HCEC 1CT (cell line): ENCODE results near the gene WDR76.
"Not testable (repeated sequence)": the region's sequence is repeated elsewhere in the genome, so short reads cannot be mapped to it uniquely, and the experiment has no call there.

Source experiments
- DNase-seq: peaks from one replicate; pipeline ENCODE4 v3.0.0-alpha.2; 2017

Gene WDR76

DNA sequence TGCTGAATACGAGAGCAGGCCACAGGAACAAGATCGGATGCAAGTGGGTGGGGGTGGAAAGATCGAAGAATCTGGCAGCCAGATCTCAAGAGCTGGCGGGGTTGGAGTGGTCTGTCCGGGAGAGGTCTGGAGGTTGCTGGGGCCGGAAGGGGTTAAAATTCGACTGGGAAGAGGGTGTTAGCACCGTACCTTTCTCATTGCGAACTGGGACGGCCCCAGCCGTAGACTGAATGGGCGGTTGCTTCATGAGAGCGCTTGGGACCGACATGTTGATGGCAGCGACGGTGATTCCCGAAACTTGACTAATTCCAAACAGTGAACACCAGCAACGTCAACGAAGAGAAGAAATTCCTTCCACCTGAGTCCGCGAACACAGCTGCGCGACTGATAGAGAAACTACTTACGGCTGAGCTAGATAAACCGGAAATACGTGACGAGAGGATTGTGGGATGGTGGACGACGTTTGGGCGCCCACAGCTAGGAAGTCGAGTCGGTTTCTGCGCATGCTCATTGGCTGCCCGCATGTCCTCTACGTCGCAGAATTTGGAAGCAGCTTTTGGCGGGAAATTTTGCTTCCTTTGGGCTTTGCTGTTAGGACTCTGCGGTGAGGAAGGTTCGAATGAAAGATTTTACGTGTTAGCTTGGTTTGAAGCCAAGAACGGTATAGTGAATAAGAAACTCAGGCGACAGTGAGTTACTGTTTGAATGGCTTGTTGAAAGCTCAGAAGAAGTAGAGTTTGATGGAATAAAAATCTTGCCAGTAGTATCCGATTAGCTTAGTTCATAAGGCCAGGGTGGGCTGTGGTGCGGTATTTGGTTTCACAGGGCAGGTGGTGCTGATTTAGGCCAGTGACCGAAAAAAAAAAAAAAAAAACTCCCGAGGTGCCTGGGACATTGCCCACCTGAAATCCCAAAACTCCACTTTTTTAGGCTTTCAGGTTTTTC is 2.2 kb upstream of the WDR76 start, which contains the start of gene MFAP1:
TSS of gene MFAP1 (minus strand) at position 389 of the 945 bp plus-strand sequence. CDS start at position 268, 121 bp downstream.
- DNase-seq = peak; percentile 98

- DNase-seq = not testable (repeated sequence)
These were observed 1.5 kb upstream of the WDR76 start for GRCh38 chr15:43825305-43825704.

DNA sequence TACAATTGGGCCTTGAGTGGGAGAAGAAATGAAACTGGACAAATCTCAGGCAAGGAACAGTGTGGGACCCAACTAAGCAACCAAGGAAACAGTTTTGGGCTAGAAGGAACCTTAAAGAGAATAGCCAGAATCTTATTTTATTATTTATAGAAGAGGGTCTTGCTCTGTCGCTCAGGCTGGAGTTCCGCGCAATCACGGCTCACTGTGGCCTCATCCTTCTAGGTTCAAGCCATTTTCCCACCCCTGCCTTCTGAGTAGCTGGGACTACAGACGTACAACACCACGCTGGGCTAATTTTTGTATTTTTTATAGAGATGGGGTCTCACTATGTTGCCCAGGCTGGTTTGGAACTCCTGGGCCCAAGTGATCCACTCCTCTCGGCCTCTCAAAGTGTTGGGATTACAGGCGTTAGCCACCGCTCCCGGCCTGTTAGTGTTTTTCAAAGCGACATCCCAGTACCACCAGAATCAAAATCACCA is 734 bp upstream of the WDR76 start:
- no peak for DNase-seq

DNA sequence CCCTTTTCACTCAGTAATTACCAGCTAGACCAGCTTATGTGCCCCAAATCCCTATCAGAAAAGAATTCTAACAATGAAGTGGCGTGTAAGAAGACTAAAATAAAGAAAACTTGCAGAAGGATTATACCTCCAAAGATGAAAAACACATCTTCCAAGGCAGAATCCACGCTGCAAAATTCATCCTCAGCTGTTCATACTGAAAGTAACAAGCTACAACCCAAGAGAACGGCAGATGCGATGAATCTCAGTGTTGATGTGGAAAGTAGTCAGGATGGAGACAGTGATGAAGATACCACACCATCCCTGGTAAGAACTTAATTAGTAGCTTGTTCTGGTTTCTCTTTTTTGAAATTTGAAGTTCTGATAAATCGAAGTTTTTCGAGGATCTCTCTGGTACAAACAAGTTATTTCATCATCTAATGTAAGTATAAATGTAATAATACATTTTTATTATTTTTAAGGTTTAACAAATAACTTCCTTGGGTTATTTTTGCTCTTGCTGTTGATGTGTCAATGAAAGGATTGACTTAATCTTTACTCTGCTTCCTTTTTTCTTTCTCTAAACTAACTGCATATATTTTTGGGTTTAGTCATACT is 1.4 kb downstream of the WDR76 start:
- no peak for DNase-seq

- DNase-seq = not testable (repeated sequence)
These were observed 3.2 kb downstream of the WDR76 start for GRCh38 chr15:43829951-43830540.

GRCh38 chr15:43830691-43831275 is 4.0 kb downstream of the WDR76 start:
- DNase-seq = not testable (repeated sequence)

DNA sequence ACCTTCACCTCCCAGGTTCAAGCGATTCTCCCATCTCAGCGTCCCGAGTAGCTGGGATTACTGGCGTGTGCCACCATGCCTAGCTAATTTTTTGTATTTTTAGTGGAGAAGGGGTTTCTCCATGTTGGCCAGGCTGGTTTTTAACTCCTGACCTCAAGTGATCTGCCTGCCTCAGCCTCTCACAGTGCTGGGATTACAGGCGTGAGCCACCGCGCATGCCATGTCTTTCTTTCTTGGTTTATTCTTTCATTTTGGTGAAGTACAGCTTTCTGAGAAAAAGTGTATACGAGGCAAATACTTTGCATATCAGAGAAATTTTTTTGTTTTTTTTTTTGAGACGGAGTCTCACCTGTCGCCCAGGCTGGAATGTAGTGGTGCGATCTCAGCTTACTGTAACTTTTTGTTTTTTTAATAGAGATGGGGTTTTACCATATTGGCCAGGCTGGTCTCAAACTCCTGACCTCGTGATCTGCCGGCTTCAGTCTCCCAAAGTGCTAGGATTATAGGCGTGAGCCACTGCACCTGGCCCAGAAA is 4.8 kb downstream of the WDR76 start:
- DNase-seq = not testable (repeated sequence)

DNA sequence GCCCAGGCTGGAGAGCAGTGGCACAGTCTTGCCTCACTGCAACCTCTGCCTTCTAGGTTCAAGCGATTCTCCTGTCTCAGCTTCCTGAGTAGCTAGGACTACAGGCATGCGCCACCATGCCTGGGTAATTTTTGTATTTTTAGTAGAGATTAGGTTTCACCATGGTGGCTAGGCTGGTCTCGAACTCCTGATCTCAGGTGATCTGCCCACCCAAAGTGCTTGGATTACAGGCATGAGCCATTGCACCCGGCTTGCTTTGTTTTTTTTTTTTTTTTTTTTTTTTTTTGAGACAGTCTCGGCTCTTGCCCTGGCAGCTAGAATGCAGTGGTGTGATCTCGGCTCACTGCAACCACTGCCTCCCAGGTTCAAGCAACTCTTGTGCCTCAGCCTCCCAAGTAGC is 5.7 kb downstream of the WDR76 start:
- DNase-seq = not testable (repeated sequence)

GRCh38 chr15:43845421-43845820 is 18.6 kb downstream of the WDR76 start:
- DNase-seq = no peak

GRCh38 chr15:43851251-43851650 is 24.4 kb downstream of the WDR76 start:
- DNase-seq = no peak

DNA sequence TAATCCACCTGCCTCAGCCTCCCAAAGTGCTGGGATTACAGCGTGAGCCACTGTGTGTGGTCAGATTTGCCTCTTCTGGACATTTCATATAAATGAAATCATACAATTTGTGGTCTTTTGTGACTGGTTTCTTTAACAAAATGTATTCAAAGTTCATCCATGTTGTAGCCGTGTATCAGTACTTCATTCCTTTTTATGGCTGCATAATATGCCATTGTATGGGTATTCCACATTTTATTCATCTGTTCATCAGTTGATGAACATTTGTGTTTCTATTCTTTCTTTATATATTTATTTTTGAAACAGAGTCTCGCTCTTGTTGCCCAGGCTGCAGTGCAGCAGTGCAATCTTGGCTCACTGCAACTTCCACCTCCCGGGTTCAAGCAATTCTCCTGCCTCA is 25.8 kb downstream of the WDR76 start:
- no peak for DNase-seq

GRCh38 chr15:43854801-43855200 is 28.0 kb downstream of the WDR76 start:
- peak; percentile 20 for DNase-seq

- no peak for DNase-seq
These were observed 32.7 kb downstream of the WDR76 start for GRCh38 chr15:43859546-43859945.

GRCh38 chr15:43866636-43867035 is 39.8 kb downstream of the WDR76 start:
- DNase-seq = not testable (repeated sequence)

DNA sequence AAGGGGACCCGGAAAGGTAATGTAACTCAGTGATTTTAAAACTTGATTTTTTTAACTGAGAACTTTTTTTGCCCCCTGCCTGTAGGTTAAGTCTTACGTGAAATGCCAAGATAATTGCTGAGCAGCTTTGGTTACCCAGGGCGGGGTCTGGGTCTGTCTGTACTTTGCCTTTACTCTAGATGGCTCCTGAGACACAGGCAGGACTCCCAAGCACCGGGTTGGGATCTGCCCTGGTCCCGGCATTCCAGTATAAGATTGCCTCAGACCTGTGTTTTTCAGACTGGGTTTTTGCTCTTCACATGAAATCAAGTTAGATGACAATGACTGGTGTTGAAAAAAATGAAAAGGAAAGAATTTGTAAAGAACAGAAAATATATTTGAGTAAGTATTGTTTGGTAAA is 40.3 kb downstream of the WDR76 start:
- DNase-seq = no peak

DNA sequence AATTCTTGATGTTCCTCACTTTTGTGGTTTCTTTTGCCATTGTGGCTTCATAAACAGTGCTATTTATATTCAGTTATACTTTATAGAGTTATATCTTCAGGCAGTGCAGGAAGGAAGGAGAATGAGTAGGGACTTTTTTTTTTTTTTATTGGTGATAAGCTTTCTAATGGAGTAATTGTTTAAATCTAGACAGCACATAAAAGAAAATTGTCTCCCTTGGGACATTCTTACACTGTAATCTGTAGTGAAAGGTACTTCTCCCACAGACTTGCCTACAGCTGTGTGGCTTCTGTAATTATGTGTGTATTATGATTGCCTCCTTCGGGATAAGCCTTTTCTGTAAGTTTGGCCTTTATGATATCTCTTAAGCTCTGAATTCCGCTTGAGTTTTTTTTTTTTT is 41.6 kb downstream of the WDR76 start:
- no peak for DNase-seq

DNA sequence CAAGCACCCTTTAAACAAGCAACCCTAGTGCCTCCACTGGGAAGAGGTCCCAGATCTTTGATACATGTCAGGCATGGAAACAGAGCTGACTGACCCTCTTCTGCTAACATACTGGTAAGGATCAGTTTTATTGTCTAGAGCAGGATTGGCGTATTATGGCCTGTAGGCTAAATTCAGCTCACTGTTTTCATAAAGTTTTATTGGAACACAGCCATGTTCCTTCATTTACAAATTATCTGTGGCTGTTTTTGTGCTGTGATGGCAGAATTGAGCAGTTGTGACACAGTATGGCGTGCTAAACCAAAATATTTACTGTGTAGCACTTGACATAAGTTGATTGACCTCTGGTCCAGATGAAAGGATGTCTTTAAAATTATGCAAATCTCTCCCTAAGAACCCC is 45.0 kb downstream of the WDR76 start:
- no peak for DNase-seq

- DNase-seq = peak; percentile 46
These were observed 45.7 kb downstream of the WDR76 start for GRCh38 chr15:43872416-43873020.

DNA sequence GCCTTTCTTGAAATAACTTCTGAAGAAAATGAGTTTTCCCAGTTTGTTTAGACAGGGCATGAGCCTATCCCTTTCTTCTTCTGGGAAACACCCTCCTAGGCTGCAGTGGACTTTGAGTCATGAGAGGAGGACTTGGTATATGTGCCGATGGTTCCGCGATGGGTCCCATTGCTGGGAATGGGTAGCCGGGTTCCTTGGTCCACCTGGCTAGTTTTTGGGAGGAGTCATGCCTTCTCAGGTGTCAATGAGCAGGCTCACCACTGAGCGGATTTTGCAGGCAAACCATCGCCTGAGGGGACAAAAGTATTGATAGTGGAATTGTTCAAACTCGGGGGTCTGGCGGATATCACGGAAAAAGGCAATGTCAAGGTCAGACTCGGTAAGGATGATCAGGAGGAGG is 46.8 kb downstream of the WDR76 start:
- DNase-seq = no peak

DNA sequence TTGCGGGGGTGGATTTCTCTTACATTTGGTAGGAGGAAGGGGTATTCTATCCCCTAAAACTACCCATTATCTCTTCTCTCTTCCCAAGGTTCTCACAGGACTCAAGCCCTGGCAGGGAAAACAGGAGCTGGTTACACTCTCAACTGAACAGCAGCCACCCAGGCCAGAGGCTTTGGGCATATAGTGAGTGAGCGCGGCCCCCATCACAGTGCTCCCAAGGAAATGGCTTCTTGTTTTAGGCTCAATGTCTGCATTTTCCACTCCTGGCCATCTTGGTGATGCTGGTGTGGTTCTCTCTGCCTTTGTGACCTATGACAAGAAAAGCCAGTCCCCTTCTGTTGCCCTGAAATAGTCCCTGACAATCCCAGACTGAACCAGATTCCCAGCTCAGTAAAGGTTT is 50.1 kb downstream of the WDR76 start:
- no peak for DNase-seq

DNA sequence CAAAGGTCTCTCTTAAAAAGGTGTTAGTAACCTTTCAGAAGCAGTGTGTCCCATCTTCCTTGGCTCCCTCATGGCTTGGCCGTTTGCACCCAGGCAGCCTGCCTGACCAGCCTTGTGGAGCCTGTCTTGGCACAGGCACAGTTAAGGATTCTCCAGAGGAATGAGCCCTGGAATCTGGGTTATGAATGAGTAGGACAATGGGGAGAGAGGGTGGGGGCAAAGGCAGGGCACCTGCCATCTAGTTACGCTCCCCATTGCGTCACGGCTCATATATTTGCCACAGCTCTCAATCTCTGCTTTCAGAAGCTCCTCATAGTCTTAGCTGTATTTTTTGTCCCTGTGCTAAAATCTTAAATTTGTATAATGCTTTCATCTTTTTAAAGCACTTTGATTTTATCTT is 50.6 kb downstream of the WDR76 start:
- DNase-seq = no peak

- DNase-seq = no peak
These were observed 51.6 kb downstream of the WDR76 start for GRCh38 chr15:43878446-43878845.
